ENCODE results near the gene TBCE. TPM values are rescaled to one million over a fixed set of nuclear protein-coding genes. Genes with fewer than 3 reads are reported as not detected.

Gene TBCE
- total RNA-seq, 2 donors from 2014 or later = 15.4 to 18.0 TPM

GRCh38 chr1:235342039-235342438 lies 25.2 kb upstream of the TBCE start:
- peaks cover 36% of the 10 kb centered on the region for H3K36me3 ChIP-seq
- H3K4me1 ChIP-seq = peaks cover 0 to 3% of the 10 kb centered on the region in 2 donors
- TF ChIP-seq CTCF (IDR thresholded peaks at IDR 0.05) = no peak
- no peak overlapping the region for H3K27ac ChIP-seq
- no peaks in the 10 kb centered on the region for H3K27me3 ChIP-seq
- H3K9me3 ChIP-seq = no peaks in the 10 kb centered on the region
- DNase-seq (ENCODE audit: low spot score) = no peak
- H3K4me3 ChIP-seq = no peak overlapping the region

GRCh38 chr1:235342471-235342870 lies 24.8 kb upstream of the TBCE start:
- Histone ChIP-seq H3K36me3 (peaks cover 35% of the 10 kb centered on the region), H3K4me3 (no peak overlapping the region), H3K4me1 (no peaks in the 10 kb centered on the region), H3K9me3 (no peaks in the 10 kb centered on the region), H3K27ac (no peak overlapping the region), H3K27me3 (no peaks in the 10 kb centered on the region)
- no peak for TF ChIP-seq CTCF (IDR thresholded peaks at IDR 0.05)
- no peak for DNase-seq (ENCODE audit: low spot score)

GRCh38 chr1:235343726-235344125 lies 23.5 kb upstream of the TBCE start:
- no peak overlapping the region for H3K4me3 ChIP-seq
- no peak for DNase-seq (ENCODE audit: low spot score)
- no peaks in the 10 kb centered on the region for H3K9me3 ChIP-seq
- H3K4me1 ChIP-seq = no peaks in the 10 kb centered on the region
- H3K36me3 ChIP-seq = peaks cover 22% of the 10 kb centered on the region
- no peak overlapping the region for H3K27ac ChIP-seq
- no peaks in the 10 kb centered on the region for H3K27me3 ChIP-seq
- no peak for TF ChIP-seq CTCF (IDR thresholded peaks at IDR 0.05)

GRCh38 chr1:235351441-235351840 lies 15.8 kb upstream of the TBCE start:
- H3K9me3 ChIP-seq = no peaks in the 10 kb centered on the region
- H3K27ac ChIP-seq = no peak overlapping the region
- H3K4me1 ChIP-seq = no peaks in the 10 kb centered on the region
- no peaks in the 10 kb centered on the region for H3K36me3 ChIP-seq
- no peak overlapping the region for H3K4me3 ChIP-seq
- TF ChIP-seq CTCF (IDR thresholded peaks at IDR 0.05) = no peak
- DNase-seq (ENCODE audit: low spot score) = no peak
- H3K27me3 ChIP-seq = no peaks in the 10 kb centered on the region

- Histone ChIP-seq H3K4me3 (no peak overlapping the region), H3K36me3 (no peaks in the 10 kb centered on the region), H3K9me3 (no peaks in the 10 kb centered on the region), H3K4me1 (no peaks in the 10 kb centered on the region), H3K27me3 (no peaks in the 10 kb centered on the region), H3K27ac (no peak overlapping the region)
- DNase-seq (ENCODE audit: low spot score) = no peak
- no peak for TF ChIP-seq CTCF (IDR thresholded peaks at IDR 0.05)
Observed at GRCh38 chr1:235351898-235352297, 15.3 kb upstream of the TBCE start.
